SK-N-SH (cell line): ENCODE data around the gene AR. TPM values are rescaled to one million over a fixed set of nuclear protein-coding genes. Genes with fewer than 3 reads are reported as not detected.

Experiments used
- CTCF ChIA-PET: fragments of 300-600, 350-600 bp; formaldehyde crosslinking; extraction: SDS; loops from one replicate; lab custom pipeline; 2021; lab: Yijun Ruan, JAX
- POLR2A ChIA-PET: fragments of 350-600 bp; sonication (Branson Sonifier 250); formaldehyde crosslinking; extraction: SDS; loops from one replicate; lab custom pipeline; 2020; ENCODE audit warnings: antibody characterized with exemption, inconsistent platforms; lab: Yijun Ruan, JAX
- DNase-seq: peaks from one replicate; pipeline ENCODE4 v3.0.0; 2012
- H2AFZ ChIP-seq: fragments of 200-600 bp; sonication (generic); 2 replicates; pipeline ENCODE4 v1.8.1; 2016; ENCODE audit warnings: antibody characterized with exemption, mild to moderate bottlenecking, low read depth
- H3F3A ChIP-seq: fragments of 200-600 bp; sonication (generic); replicated peaks from 2 replicates; pipeline ENCODE3; 2016; ENCODE audit warnings: antibody characterized with exemption, mild to moderate bottlenecking; ENCODE audit not compliant: insufficient read depth
- H3K27ac ChIP-seq, 2 experiments: fragments of 200-500 bp in 1 of 2; fragments of 200-600 bp in 1 of 2; sonication (Bioruptor generic) in 1 of 2; sonication (generic), shearing (Covaris generic) in 1 of 2; 2 replicates each; pipeline versions ENCODE4 v1.5.1 to v1.6.1; 2014 to 2016; ENCODE audit warnings: low read depth in 2 of 2, inconsistent platforms in 1 of 2, low read length in 1 of 2, mild to moderate bottlenecking in 1 of 2, mixed read lengths in 1 of 2
- H3K27me3 ChIP-seq: fragments of 200-600 bp; sonication (generic), shearing (Covaris generic); 2 replicates; pipeline ENCODE4 v1.6.1; 2016; ENCODE audit warnings: mixed run types; ENCODE audit not compliant: insufficient read depth
- H3K36me3 ChIP-seq, 2 experiments: fragments of 200-500 bp in 1 of 2; fragments of 200-600 bp in 1 of 2; sonication (Bioruptor generic) in 1 of 2; sonication (generic) in 1 of 2; replicated peaks in 1 of 2; 2 replicates each; pipeline versions ENCODE3 to v1.5.1; 2014 to 2016; ENCODE audit warnings: low read length in 1 of 2, mild to moderate bottlenecking in 1 of 2; ENCODE audit not compliant: insufficient read depth in 2 of 2, control insufficient read depth in 1 of 2
- H3K4me1 ChIP-seq, 2 experiments: fragments of 200-500 bp in 1 of 2; fragments of 200-600 bp in 1 of 2; sonication (Bioruptor generic) in 1 of 2; sonication (generic), shearing (Covaris generic) in 1 of 2; 2 replicates each; pipeline versions ENCODE4 v1.5.1 to v1.6.1; 2014 to 2016; ENCODE audit warnings: low read depth in 1 of 2, low read length in 1 of 2, mixed run types in 1 of 2; ENCODE audit not compliant: insufficient read depth in 2 of 2, control insufficient read depth in 1 of 2
- H3K4me2 ChIP-seq: fragments of 200-600 bp; sonication (generic), shearing (Covaris generic); 2 replicates; pipeline ENCODE4 v1.6.1; 2017; ENCODE audit warnings: mixed run types
- H3K4me3 ChIP-seq, 2 experiments: fragments of 200-500 bp in 1 of 2; fragments of 200-600 bp in 1 of 2; sonication (Bioruptor generic) in 1 of 2; sonication (generic), shearing (Covaris generic) in 1 of 2; 2 replicates each; pipeline versions ENCODE4 v1.5.1 to v1.8.1; 2014 to 2016; ENCODE audit warnings: low read depth in 2 of 2, inconsistent platforms in 1 of 2, low read length in 1 of 2, mild to moderate bottlenecking in 1 of 2, mixed read lengths in 1 of 2, moderate library complexity in 1 of 2
- H3K79me2 ChIP-seq: fragments of 200-600 bp; sonication (generic); 2 replicates; pipeline ENCODE4 v1.8.1; 2017; ENCODE audit warnings: mild to moderate bottlenecking; ENCODE audit not compliant: insufficient read depth
- H3K9ac ChIP-seq: fragments of 200-600 bp; sonication (generic); 2 replicates; pipeline ENCODE4 v1.6.1; 2017; ENCODE audit warnings: mixed run types
- H3K9me2 ChIP-seq: fragments of 200-600 bp; sonication (generic); 2 replicates; pipeline ENCODE4 v1.6.1; 2017; ENCODE audit warnings: mixed run types
- H3K9me3 ChIP-seq: fragments of 200-600 bp; sonication (generic); 2 replicates; pipeline ENCODE4 v1.6.1; 2017; ENCODE audit warnings: mixed run types, mild to moderate bottlenecking, moderate library complexity
- H4K20me1 ChIP-seq: fragments of 200-600 bp; sonication (generic); 2 replicates; pipeline ENCODE4 v1.6.1; 2017; ENCODE audit warnings: mild to moderate bottlenecking, mixed run types; ENCODE audit not compliant: insufficient read depth
- EP300 ChIP-seq, 2 experiments: IDR thresholded peaks; 2 replicates each; pipeline versions ENCODE4 v1.4.0 to v1.6.1; 2012; ENCODE audit warnings: borderline replicate concordance in 1 of 2, low read depth in 1 of 2, low read length in 1 of 2
- FOSL2 ChIP-seq: IDR thresholded peaks from 2 replicates; pipeline ENCODE4 v1.4.0; 2012; ENCODE audit warnings: low read depth, mild to moderate bottlenecking, moderate library complexity, borderline replicate concordance
- IRF3 ChIP-seq: fragments of 150-350 bp; IDR thresholded peaks from 2 replicates; pipeline ENCODE4 v1.6.1; 2016; ENCODE audit warnings: mild to moderate bottlenecking, low read depth, low read length
- MEF2A ChIP-seq: IDR thresholded peaks from 2 replicates; pipeline ENCODE4 v1.4.0; 2012; ENCODE audit warnings: low read depth, borderline replicate concordance
- REST ChIP-seq: IDR thresholded peaks from 2 replicates; pipeline ENCODE4 v1.6.1; 2012; ENCODE audit warnings: mild to moderate bottlenecking, low read depth, low read length, moderate library complexity
- TEAD4 ChIP-seq: IDR thresholded peaks from 2 replicates; pipeline ENCODE4 v1.4.0; 2012; ENCODE audit warnings: mild to moderate bottlenecking, borderline replicate concordance; ENCODE audit not compliant: insufficient read depth
- ZBTB33 ChIP-seq: IDR thresholded peaks from 2 replicates; pipeline ENCODE4 v1.4.0; 2012; ENCODE audit warnings: low read depth, borderline replicate concordance
- WGBS: methylation state at CpG from one replicate; pipeline ENCODE4 v1.1.6; 2017; ENCODE audit warnings: low lambda C conversion rate; 5-methylcytosine and 5-hydroxymethylcytosine counted together
- polyA plus RNA-seq, 3 experiments: library from polyadenylated mRNA; depleted of rRNA; stranded (reverse); fragments of >200 nt; gene quantifications; 2 replicates each; pipeline ENCODE4 v1.2.3, GENCODE V29; 2012

The AR gene
- polyA plus RNA-seq, 1 of the 3 experiments (the other 2 are of a cell fraction): not detected

- H3K4me2 ChIP-seq: no peak overlapping the region
- no peak for DNase-seq
- H3K9ac ChIP-seq: no peak overlapping the region
- H4K20me1 ChIP-seq: no peaks in the 10 kb centered on the region
- no peak overlapping the region for H3K4me3 ChIP-seq
- no peaks in the 10 kb centered on the region for H3K9me2 ChIP-seq
- no peaks in the 10 kb centered on the region for H3K9me3 ChIP-seq
- CTCF ChIA-PET: no interaction called here
- no peak overlapping the region for H3K27ac ChIP-seq
- H3F3A ChIP-seq: no peaks in the 10 kb centered on the region
- no peak for TF ChIP-seq ZBTB33
- no peak for TF ChIP-seq IRF3
- TF ChIP-seq TEAD4: no peak
- no peak for TF ChIP-seq REST
- no peak for TF ChIP-seq EP300 (IDR thresholded peaks at IDR 0.05; ENCODE audit: borderline replicate concordance in 1 of 2, low read depth in 1 of 2, low read length in 1 of 2)
- TF ChIP-seq FOSL2: no peak
- H3K36me3 ChIP-seq: no peaks in the 10 kb centered on the region
- POLR2A ChIA-PET: no interaction called here
- H2AFZ ChIP-seq: no peak overlapping the region
- no peaks in the 10 kb centered on the region for H3K27me3 ChIP-seq
- H3K4me1 ChIP-seq: no peaks in the 10 kb centered on the region
- WGBS: 3% methylated on average over 2 of the region's 2 CpGs
- no peaks in the 10 kb centered on the region for H3K79me2 ChIP-seq
These were observed 19.4 kb upstream of the AR start for GRCh38 chrX:67524428-67524827.

GRCh38 chrX:67524950-67525691, 18.7 kb upstream of the AR start:
- Histone ChIP-seq H3K4me2 (no peak overlapping the region), H3K36me3 (no peaks in the 10 kb centered on the region), H3K9ac (no peak overlapping the region), H4K20me1 (no peaks in the 10 kb centered on the region), H3K9me3 (no peaks in the 10 kb centered on the region), H3K4me1 (no peaks in the 10 kb centered on the region), H3K27me3 (no peaks in the 10 kb centered on the region), H2AFZ (no peak overlapping the region), H3K9me2 (no peaks in the 10 kb centered on the region), H3K79me2 (no peaks in the 10 kb centered on the region), H3K4me3 (no peak overlapping the region), H3F3A (no peaks in the 10 kb centered on the region), H3K27ac (no peak overlapping the region)
- no peak for DNase-seq
- ChIA-PET POLR2A (no interaction called here), CTCF (no interaction called here)
- 0% methylated on average over 2 of the region's 2 CpGs for WGBS
- TF ChIP-seq MEF2A: no peak
- no peak for TF ChIP-seq REST
